Skeletal muscle satellite cell (primary cell): ENCODE results near the gene KLHDC10.
A peak's percentile ranks its signal among the peaks of the same experiment; 100 is the strongest.
"Not testable (repeated sequence)": the region's sequence is repeated elsewhere in the genome, so short reads cannot be mapped to it uniquely, and the experiment has no call there.

Experiments used
- H3K27me3 ChIP-seq: 2 replicates; pipeline ENCODE4 v1.7.0; 2013; ENCODE audit warnings: low read length; ENCODE audit not compliant: control insufficient read depth, insufficient read depth
- H3K36me3 ChIP-seq: 2 replicates; pipeline ENCODE4 v1.7.0; 2013; ENCODE audit warnings: mild to moderate bottlenecking, control low read depth, low read length; ENCODE audit not compliant: insufficient read depth
- H3K4me1 ChIP-seq: 2 replicates; pipeline ENCODE4 v1.7.0; 2013; ENCODE audit warnings: low read length; ENCODE audit not compliant: control insufficient read depth, insufficient read depth
- H3K4me2 ChIP-seq: 2 replicates; pipeline ENCODE4 v1.7.0; 2013; ENCODE audit warnings: mild to moderate bottlenecking, low read length
- H3K4me3 ChIP-seq: 2 replicates; pipeline ENCODE4 v1.7.0; 2013; ENCODE audit warnings: low read length
- H3K9ac ChIP-seq: 2 replicates; pipeline ENCODE4 v1.7.0; 2013; ENCODE audit warnings: mild to moderate bottlenecking, low read depth, low read length, moderate library complexity
- H3K9me3 ChIP-seq: replicated peaks from 2 replicates; pipeline ENCODE4 v1.7.0; 2013; ENCODE audit warnings: mild to moderate bottlenecking, control low read depth, low read length

Gene KLHDC10

GRCh38 chr7:130055198-130055597 is 15.1 kb upstream of the KLHDC10 start:
- not testable (repeated sequence) for H3K9ac ChIP-seq, H3K9me3 ChIP-seq, H3K4me1 ChIP-seq, H3K36me3 ChIP-seq, H3K4me3 ChIP-seq, H3K4me2 ChIP-seq, H3K27me3 ChIP-seq

DNA sequence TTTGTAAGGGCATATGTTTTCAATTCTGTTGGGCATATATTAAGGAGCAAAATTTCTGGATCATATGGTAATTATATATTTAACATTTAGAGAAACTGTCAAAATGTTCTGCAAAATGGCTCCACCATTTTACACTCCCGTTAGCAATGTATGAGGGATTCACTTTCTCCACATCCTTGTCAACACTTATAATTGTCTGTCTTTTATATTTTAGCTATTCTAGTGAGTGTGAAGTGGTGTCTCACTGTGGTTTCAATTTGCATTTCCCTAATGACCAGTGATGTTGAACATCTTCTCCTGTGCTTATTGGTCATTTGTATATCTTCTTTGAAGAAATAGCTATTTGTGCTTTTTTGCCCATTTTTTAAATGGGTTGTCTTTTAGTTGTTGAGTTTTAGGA is 8.1 kb upstream of the KLHDC10 start:
- Histone ChIP-seq H3K4me1 (no peaks in the 10 kb centered on the region), H3K27me3 (no peaks in the 10 kb centered on the region), H3K4me3 (no peak overlapping the region), H3K36me3 (no peaks in the 10 kb centered on the region), H3K9me3 (no peaks in the 10 kb centered on the region), H3K4me2 (no peak overlapping the region), H3K9ac (no peak overlapping the region)

GRCh38 chr7:130063036-130063435 is 7.3 kb upstream of the KLHDC10 start:
- Histone ChIP-seq H3K27me3 (no peaks in the 10 kb centered on the region), H3K36me3 (no peaks in the 10 kb centered on the region), H3K4me3 (no peak overlapping the region), H3K9ac (no peak overlapping the region), H3K4me2 (no peak overlapping the region), H3K9me3 (no peaks in the 10 kb centered on the region), H3K4me1 (no peaks in the 10 kb centered on the region)

GRCh38 chr7:130064580-130064926 is 5.8 kb upstream of the KLHDC10 start:
- H3K9me3 ChIP-seq, H3K4me2 ChIP-seq, H3K4me1 ChIP-seq, H3K36me3 ChIP-seq, H3K9ac ChIP-seq, H3K4me3 ChIP-seq, H3K27me3 ChIP-seq: not testable (repeated sequence)

DNA sequence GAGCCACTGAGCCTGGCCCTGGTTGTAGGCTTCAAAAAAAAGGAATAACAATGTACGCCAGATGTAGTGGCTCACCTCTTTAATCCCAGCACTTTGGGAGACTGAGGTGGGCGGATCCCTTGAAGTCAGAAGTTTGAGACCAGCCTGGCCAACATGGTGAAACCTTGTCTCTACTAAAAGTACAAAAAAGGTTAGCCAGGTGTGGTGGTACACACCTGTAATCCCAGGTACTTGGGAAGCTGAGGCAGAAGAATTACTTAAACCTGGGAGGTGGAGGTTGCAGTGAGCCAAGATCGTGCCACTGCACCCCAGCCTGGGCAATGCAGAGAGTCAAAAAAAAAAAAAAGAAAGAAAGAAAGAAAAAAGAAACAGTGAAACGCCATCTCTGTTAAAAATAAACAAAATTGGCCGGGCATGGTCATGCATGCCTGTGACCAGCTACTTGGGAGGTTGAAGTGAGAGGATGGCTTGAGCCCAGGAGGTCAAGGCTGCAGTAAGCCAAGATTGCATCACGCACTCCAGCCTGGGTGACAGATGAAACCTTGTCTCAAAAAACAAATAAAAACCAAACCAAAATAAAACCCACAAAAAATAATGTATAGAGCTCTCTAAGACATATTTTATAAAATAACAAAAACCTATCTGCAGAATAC is 4.7 kb upstream of the KLHDC10 start:
- Histone ChIP-seq H3K36me3 (no peaks in the 10 kb centered on the region), H3K4me1 (peaks cover 4% of the 10 kb centered on the region), H3K9me3 (no peaks in the 10 kb centered on the region), H3K27me3 (no peaks in the 10 kb centered on the region), H3K9ac (no peak overlapping the region), H3K4me2 (no peak overlapping the region), H3K4me3 (no peak overlapping the region)

- Histone ChIP-seq H3K9me3 (no peaks in the 10 kb centered on the region), H3K4me2 (peak overlapping the region; percentile 90), H3K9ac (peak overlapping the region; percentile 80)
Measured at GRCh38 chr7:130069179-130069977, 956 bp upstream of the KLHDC10 start.

GRCh38 chr7:130070861-130071622 is 708 bp downstream of the KLHDC10 start:
- Histone ChIP-seq H3K9me3 (no peaks in the 10 kb centered on the region), H3K4me1 (peaks cover 13% of the 10 kb centered on the region), H3K27me3 (no peaks in the 10 kb centered on the region), H3K4me3 (peak overlapping the region; percentile 85), H3K4me2 (peak overlapping the region; percentile 78), H3K9ac (peak overlapping the region; percentile 80), H3K36me3 (no peaks in the 10 kb centered on the region)

More at GRCh38 chr7:130069179-130069977, 956 bp upstream of the KLHDC10 start:
- Histone ChIP-seq H3K4me1 (peaks cover 13% of the 10 kb centered on the region), H3K36me3 (no peaks in the 10 kb centered on the region), H3K4me3 (peak overlapping the region; percentile 71), H3K27me3 (no peaks in the 10 kb centered on the region)

DNA sequence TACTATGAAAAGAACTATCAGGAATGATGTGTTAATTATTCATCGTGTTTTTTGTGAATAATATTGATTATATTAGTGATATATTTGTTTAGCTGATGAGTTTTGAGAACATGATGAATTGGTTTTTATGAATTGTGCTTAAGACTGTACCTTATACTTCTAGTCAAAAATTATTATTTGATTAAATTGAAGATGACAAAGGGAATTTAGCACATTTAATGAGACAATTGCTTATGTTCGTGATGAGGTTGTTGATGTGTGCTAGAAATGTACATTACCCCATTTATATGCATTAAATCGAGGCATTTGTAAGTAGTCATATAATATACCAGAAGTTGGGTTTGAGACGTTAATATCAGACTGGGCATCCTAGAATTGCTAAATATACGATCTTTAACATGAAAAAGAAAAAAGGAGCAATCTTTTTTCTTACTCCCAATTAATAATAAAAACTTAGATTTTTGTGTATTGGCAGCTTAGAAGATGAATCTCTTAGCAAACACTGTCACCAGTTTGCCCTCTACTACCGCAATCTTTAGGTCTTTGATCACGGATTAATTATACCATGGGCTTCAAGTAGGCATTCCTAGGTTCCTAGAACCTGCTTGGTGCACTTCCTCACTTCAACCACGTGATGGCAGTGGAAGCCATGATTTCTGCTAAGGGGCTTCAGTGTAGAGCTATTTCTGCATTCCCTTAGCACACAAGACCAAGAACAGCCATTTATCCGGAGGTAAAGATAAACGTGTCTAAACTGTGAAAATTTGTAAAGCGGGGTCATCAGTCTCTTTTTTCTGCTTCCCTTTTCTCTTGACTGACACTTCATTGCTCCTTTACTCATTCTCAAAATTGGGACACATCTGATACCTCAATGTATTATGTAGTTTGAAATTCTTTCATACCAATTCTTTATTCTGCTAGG is 1.6 kb downstream of the KLHDC10 start:
- Histone ChIP-seq H3K4me1 (peaks cover 13% of the 10 kb centered on the region), H3K4me2 (peak overlapping the region; percentile 78), H3K36me3 (no peaks in the 10 kb centered on the region), H3K4me3 (peak overlapping the region; percentile 85), H3K9me3 (no peaks in the 10 kb centered on the region), H3K9ac (peak overlapping the region; percentile 80), H3K27me3 (no peaks in the 10 kb centered on the region)

GRCh38 chr7:130079846-130080394 is 9.6 kb downstream of the KLHDC10 start:
- Histone ChIP-seq H3K4me1 (peaks cover 8% of the 10 kb centered on the region), H3K4me2 (no peak overlapping the region), H3K27me3 (no peaks in the 10 kb centered on the region), H3K9me3 (no peaks in the 10 kb centered on the region), H3K36me3 (peaks cover 2% of the 10 kb centered on the region), H3K9ac (no peak overlapping the region), H3K4me3 (no peak overlapping the region)

DNA sequence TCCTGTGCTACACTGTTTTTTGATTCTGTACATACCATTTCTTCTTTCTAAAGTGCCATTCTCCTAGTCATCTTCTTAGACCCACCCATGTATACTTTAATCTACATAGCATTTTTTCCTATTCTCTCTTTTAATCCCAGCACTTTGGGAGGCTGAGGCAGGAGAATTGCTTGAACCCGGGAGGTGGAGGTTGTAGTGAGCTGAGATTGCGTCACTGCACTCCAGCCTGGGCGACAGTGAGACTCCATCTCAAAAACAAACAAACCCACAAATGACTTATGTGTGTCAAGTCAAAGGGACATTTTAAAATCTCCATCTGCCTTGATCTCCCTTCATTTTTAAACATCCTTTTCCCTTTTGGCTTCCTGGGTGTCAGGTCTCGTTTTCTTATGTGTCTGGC is 13.2 kb downstream of the KLHDC10 start:
- not testable (repeated sequence) for H3K9me3 ChIP-seq, H3K4me2 ChIP-seq, H3K4me3 ChIP-seq, H3K9ac ChIP-seq, H3K36me3 ChIP-seq, H3K4me1 ChIP-seq, H3K27me3 ChIP-seq
